Glutamatergic neuron (in vitro differentiated cells): ENCODE data around the gene ZNF444. TPM values are rescaled to one million over a fixed set of nuclear protein-coding genes. Genes with fewer than 3 reads are reported as not detected.

Experiments used
- DNase-seq: peaks from one replicate; pipeline ENCODE4 v3.0.0; 2022
- H3K27ac Mint-ChIP-seq: one replicate; pipeline ENCODE4 v1.8.0; 2020; ENCODE audit warnings: mild to moderate bottlenecking, mixed read lengths, inconsistent platforms; ENCODE audit not compliant: unreplicated experiment
- H3K27me3 Mint-ChIP-seq: one replicate; pipeline ENCODE4 v1.8.0; 2020; ENCODE audit warnings: mild to moderate bottlenecking, moderate library complexity, mixed read lengths, inconsistent platforms; ENCODE audit not compliant: unreplicated experiment
- H3K36me3 Mint-ChIP-seq: one replicate; pipeline ENCODE4 v1.8.0; 2020; ENCODE audit warnings: mild to moderate bottlenecking, mixed read lengths, inconsistent platforms; ENCODE audit not compliant: unreplicated experiment
- H3K4me1 Mint-ChIP-seq: one replicate; pipeline ENCODE4 v1.8.0; 2020; ENCODE audit warnings: mild to moderate bottlenecking, low read depth, mixed read lengths, inconsistent platforms; ENCODE audit not compliant: unreplicated experiment
- H3K4me3 Mint-ChIP-seq: one replicate; pipeline ENCODE4 v1.8.0; 2020; ENCODE audit warnings: mild to moderate bottlenecking, mixed read lengths, inconsistent platforms; ENCODE audit not compliant: unreplicated experiment
- H3K9me3 Mint-ChIP-seq: one replicate; pipeline ENCODE4 v1.8.0; 2020; ENCODE audit warnings: mild to moderate bottlenecking, moderate library complexity, mixed read lengths, inconsistent platforms; ENCODE audit not compliant: unreplicated experiment
- CTCF ChIP-seq: fragments of 200-600 bp; sonication (generic); IDR thresholded peaks from one replicate; pipeline ENCODE4 v1.5.0; 2021; ENCODE audit not compliant: partially characterized antibody, unreplicated experiment
- total RNA-seq: library from RNA; stranded (reverse); fragmentation: NEBNext Ultra II Directional; extraction: Animal tissue kit (Norgen Biotek cat#: 25700); gene quantifications from one replicate; pipeline ENCODE4 v1.2.1, GENCODE V29; 2021; ENCODE audit not compliant: unreplicated experiment

ZNF444 gene
- total RNA-seq, 1 donor from 2014 or later = 56.9 TPM

DNA sequence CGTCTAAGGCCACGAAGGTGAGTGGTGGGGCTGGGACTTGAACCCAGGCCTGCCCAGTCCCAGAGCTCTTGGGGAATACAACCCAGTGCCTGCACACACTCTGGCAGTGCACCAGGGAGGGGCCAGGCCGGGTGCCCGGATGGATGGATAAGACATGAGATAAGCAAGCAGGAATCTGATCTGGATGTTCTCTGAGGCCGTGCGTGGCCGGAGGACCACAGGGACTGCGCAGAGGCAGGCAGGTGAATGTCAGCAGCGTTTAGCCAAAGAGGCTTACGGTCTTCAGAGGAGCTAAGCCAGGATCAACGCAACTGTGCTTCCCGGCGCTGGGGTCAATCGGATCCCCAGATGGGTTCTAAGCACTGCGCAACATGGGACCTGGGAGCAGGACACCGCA, 21.5 kb upstream of the ZNF444 start:
- Mint-ChIP-seq H3K27ac (peak overlapping the region; percentile 93), H3K4me1 (peaks cover 40% of the 10 kb centered on the region), H3K4me3 (peak overlapping the region; percentile 89), H3K27me3 (peaks cover 19% of the 10 kb centered on the region), H3K36me3 (no peaks in the 10 kb centered on the region), H3K9me3 (peaks cover 14% of the 10 kb centered on the region)
- TF ChIP-seq CTCF = no peak
- DNase-seq = no peak

- Mint-ChIP-seq H3K4me1 (peaks cover 36% of the 10 kb centered on the region), H3K27ac (peak overlapping the region; percentile 93), H3K36me3 (no peaks in the 10 kb centered on the region), H3K4me3 (peak overlapping the region; percentile 89), H3K27me3 (peaks cover 21% of the 10 kb centered on the region), H3K9me3 (peaks cover 13% of the 10 kb centered on the region)
- DNase-seq = no peak
- no peak for TF ChIP-seq CTCF
These were observed 21.1 kb upstream of the ZNF444 start for GRCh38 chr19:56120002-56120370.

DNA sequence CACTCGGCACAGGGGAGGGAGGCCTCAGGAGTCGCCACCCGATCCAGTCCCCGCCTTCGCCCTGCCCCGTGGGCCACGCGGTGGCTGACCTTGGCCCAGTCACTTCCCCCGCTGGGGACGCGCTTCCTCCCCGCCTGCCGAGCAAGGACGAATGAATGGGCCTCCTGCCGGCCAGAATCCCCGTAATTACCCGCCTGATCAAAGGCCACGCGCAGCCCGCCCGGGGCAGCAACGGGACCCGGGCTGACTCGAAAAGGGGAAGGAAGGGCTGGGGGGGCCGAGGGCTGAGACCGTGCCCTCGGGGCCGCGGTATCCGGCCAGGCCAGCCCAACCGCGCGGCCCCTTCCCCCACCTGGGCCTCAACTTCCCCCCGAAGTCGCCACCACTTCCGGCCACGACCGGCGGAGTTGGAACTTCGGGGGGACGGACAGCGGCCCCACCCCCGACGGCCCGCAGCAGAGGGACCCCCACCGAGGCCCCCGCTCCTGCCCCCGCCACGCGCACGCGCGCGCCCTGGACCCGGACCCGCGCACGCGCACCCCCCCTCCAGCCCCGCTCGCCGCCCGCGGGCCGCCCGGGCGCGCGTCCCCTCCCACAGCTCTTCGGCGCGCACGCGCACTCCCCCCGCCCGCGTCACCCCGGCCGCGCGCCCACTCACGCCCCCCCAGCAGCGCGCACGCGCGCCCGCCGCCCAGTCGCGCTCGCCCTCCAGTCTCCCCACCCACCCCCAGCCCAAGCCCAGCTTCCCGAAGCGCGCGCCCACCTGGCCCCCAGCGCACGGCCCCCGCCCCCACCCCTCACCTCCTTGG, 20.5 kb upstream of the ZNF444 start:
- Mint-ChIP-seq H3K27me3 (peaks cover 21% of the 10 kb centered on the region), H3K36me3 (no peaks in the 10 kb centered on the region), H3K9me3 (peaks cover 13% of the 10 kb centered on the region), H3K4me1 (peaks cover 33% of the 10 kb centered on the region), H3K4me3 (peak overlapping the region; percentile 89), H3K27ac (peak overlapping the region; percentile 93)
- DNase-seq = peak; percentile 71
- TF ChIP-seq CTCF = no peak

DNA sequence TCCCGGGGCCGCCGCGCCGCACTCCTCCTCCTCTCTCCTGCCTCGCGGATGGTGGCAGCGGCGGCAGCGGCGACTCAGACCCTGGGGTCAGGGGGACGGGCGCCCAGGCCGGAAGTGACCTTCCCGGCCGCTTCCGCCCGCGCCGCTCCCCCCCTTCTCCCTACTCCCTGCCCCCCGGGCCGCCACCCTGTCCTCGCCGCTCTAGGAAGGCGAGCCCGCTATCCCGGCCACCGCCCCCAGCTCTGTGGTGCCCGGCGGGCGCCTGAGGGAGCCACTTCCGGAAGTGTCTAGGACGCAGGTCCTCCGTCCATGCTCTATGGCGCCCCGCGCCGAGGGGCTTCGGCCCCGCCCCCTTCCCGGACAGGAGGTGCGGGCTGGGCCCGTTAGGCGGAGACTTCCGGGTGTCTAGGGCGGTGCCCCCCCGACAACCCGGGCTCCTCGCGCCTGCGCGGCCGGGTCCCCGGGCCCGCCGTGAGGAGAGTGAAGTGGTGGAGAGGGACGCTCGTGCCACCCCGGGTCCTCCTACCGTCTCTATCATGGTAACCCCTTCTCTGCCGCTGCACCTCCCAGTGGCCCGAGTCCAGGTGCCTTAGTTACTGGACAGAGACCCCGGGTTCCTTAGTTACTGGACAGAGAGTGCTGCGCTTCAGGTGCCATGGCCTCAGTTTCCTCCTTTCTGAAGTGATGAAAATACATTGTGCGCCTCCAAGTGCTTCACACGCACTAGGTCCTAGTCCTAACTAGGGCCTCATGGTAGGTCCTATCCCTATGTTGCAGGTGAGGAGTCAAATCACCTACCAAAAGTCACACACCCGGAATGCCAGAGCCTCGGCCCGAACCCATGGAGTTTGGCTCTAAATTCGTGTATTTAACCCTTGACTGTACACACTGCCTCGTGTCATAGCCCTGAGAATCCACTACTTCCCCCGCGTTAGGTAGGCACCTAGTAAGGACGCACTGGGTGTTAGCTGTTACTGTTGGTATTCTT, 19.6 kb upstream of the ZNF444 start, which contains the start of gene ZNF787:
TSS of gene ZNF787 (minus strand) at position 116 of the 988 bp plus-strand sequence. CDS start 18,078 bp downstream, outside the sequence.
- H3K27me3 Mint-ChIP-seq = peaks cover 21% of the 10 kb centered on the region
- H3K4me1 Mint-ChIP-seq = peaks cover 37% of the 10 kb centered on the region
- H3K9me3 Mint-ChIP-seq = peaks cover 12% of the 10 kb centered on the region
- peak; percentile 99 for DNase-seq
- TF ChIP-seq CTCF = no peak
- peak within 1 kb of the TSS; percentile 93 for H3K27ac Mint-ChIP-seq
- no peaks in the 10 kb centered on the region for H3K36me3 Mint-ChIP-seq
- H3K4me3 Mint-ChIP-seq = peak within 1 kb of the TSS; percentile 89
